Lower leg skin (tissue), 4 donors: Measurements from ENCODE around the gene GRK1. TPM values are rescaled to one million over a fixed set of nuclear protein-coding genes. Genes with fewer than 3 reads are reported as not detected.

ENCODE experiments used
- DNase-seq, 2 donors: peaks; one replicate each; pipeline ENCODE4 v3.0.0-alpha.2; 2019; ENCODE audit warnings: low spot score in 2 of 2
- H3K4me3 ChIP-seq: fragments of 200-600 bp; sonication (generic); 2 replicates; pipeline ENCODE4 v1.5.1; 2017; ENCODE audit warnings: mild to moderate bottlenecking, low read depth; ENCODE audit not compliant: poor library complexity, severe bottlenecking
- CTCF ChIP-seq, 3 donors: fragments of 450-650 bp; IDR thresholded peaks; one replicate each; pipeline ENCODE4 v1.5.1; 2016; ENCODE audit warnings: antibody characterized with exemption in 3 of 3, mild to moderate bottlenecking in 3 of 3, moderate library complexity in 2 of 3
- POLR2A ChIP-seq, 2 donors: fragments of 450-650 bp; IDR thresholded peaks; one replicate each; pipeline ENCODE4 v1.6.1; 2016 to 2017; ENCODE audit warnings: antibody characterized with exemption in 2 of 2, mild to moderate bottlenecking in 1 of 2, moderate library complexity in 1 of 2
- WGBS, 2 donors: methylation state at CpG; one replicate each; pipeline ENCODE4 v1.1.5; 2018; 5-methylcytosine and 5-hydroxymethylcytosine counted together
- intact Hi-C: fragments of 100-400 bp; cut with DNase I; formaldehyde crosslinking; loops from one replicate; pipeline ENCODE4 v1.15.0; 2023; ENCODE audit warnings: low total_unique reads
- total RNA-seq, 4 donors: library from RNA; depleted of rRNA; stranded (reverse); fragments of >200 nt; gene quantifications; one replicate each; pipeline ENCODE4 v1.1.0, GENCODE V29; 2016

Gene GRK1
- total RNA-seq, 4 donors from 2014 or later, result not detected

- 85 to 97% methylated on average over 2 of the region's 2 CpGs for WGBS, 2 donors
- intact Hi-C loops, result no loop called here
- DNase-seq, result peak in 1 of 2 donors; percentile 34
- no peak for TF ChIP-seq POLR2A (IDR thresholded peaks at IDR 0.05)
- no peak overlapping the region for H3K4me3 ChIP-seq
Observed at GRCh38 chr13:113767366-113767765, 100.3 kb downstream of the GRK1 start.

GRCh38 chr13:113768018-113768905, 101.2 kb downstream of the GRK1 start:
- WGBS, 2 donors, result 89 to 93% methylated on average over 28 of the region's 28 CpGs
- TF ChIP-seq POLR2A (IDR thresholded peaks at IDR 0.05) (no peak), CTCF (IDR thresholded peaks at IDR 0.05) (no peak)
- DNase-seq, result peak in 1 of 2 donors; percentile 76
- intact Hi-C loops, result no loop called here
- H3K4me3 ChIP-seq, result no peak overlapping the region

- WGBS, 2 donors, result 94 to 95% methylated on average over 5 of the region's 5 CpGs
- intact Hi-C loops, result no loop called here
- no peak overlapping the region for H3K4me3 ChIP-seq
- DNase-seq, result peak in 1 of 2 donors; percentile 40
- TF ChIP-seq CTCF (IDR thresholded peaks at IDR 0.05), result no peak
- TF ChIP-seq POLR2A (IDR thresholded peaks at IDR 0.05), result no peak
Observed at GRCh38 chr13:113769106-113769505, 102.1 kb downstream of the GRK1 start.

GRCh38 chr13:113769881-113770280, 102.9 kb downstream of the GRK1 start:
- DNase-seq, result no peak
- WGBS, 2 donors, result 88 to 90% methylated on average over 13 of the region's 13 CpGs
- no peak overlapping the region for H3K4me3 ChIP-seq
- intact Hi-C loops, result no loop called here
- TF ChIP-seq POLR2A (IDR thresholded peaks at IDR 0.05) (no peak), CTCF (IDR thresholded peaks at IDR 0.05) (no peak)

- intact Hi-C loops, result no loop called here
- TF ChIP-seq CTCF (IDR thresholded peaks at IDR 0.05) (no peak), POLR2A (IDR thresholded peaks at IDR 0.05) (no peak)
- 84 to 89% methylated on average over 8 of the region's 8 CpGs for WGBS, 2 donors
- peak in 1 of 2 donors; percentile 58 for DNase-seq
- no peak overlapping the region for H3K4me3 ChIP-seq
Observed at GRCh38 chr13:113770441-113770840, 103.4 kb downstream of the GRK1 start.

GRCh38 chr13:113770937-113771336, 103.9 kb downstream of the GRK1 start:
- 92 to 96% methylated on average over 5 of the region's 5 CpGs for WGBS, 2 donors
- DNase-seq, result no peak
- intact Hi-C loops, result no loop called here
- H3K4me3 ChIP-seq, result no peak overlapping the region
- TF ChIP-seq CTCF (IDR thresholded peaks at IDR 0.05) (no peak), POLR2A (IDR thresholded peaks at IDR 0.05) (no peak)
